Measurements from ENCODE around the gene SMARCB1.

GRCh38 chr22:23837911-23838680 lies 51.3 kb downstream of the SMARCB1 start:
- TF ChIP-seq POLR2A (IDR thresholded peaks at IDR 0.05; ENCODE audit: low read depth, low read length) = no peak
- TF ChIP-seq POLR2AphosphoS5 (IDR thresholded peaks at IDR 0.05; ENCODE audit: low read depth, low read length) = no peak
- no peak for TF ChIP-seq TAF1 (IDR thresholded peaks at IDR 0.05; ENCODE audit: low read depth, low read length)
- no peak for TF ChIP-seq SPI1 (IDR thresholded peaks at IDR 0.05; ENCODE audit: low read depth, low read length)
- no peak for TF ChIP-seq POU2F2 (IDR thresholded peaks at IDR 0.05; ENCODE audit: low read depth, low read length)
